GM19395 (cell line): Measurements from ENCODE around the gene ZNF487.

Experiments
- ATAC-seq: cut with Tn5 transposase; IDR thresholded peaks from one replicate; pipeline ENCODE4 v1.9.1; 2021; ENCODE audit warnings: mild to moderate bottlenecking, moderate library complexity; ENCODE audit not compliant: unreplicated experiment

Gene ZNF487

DNA sequence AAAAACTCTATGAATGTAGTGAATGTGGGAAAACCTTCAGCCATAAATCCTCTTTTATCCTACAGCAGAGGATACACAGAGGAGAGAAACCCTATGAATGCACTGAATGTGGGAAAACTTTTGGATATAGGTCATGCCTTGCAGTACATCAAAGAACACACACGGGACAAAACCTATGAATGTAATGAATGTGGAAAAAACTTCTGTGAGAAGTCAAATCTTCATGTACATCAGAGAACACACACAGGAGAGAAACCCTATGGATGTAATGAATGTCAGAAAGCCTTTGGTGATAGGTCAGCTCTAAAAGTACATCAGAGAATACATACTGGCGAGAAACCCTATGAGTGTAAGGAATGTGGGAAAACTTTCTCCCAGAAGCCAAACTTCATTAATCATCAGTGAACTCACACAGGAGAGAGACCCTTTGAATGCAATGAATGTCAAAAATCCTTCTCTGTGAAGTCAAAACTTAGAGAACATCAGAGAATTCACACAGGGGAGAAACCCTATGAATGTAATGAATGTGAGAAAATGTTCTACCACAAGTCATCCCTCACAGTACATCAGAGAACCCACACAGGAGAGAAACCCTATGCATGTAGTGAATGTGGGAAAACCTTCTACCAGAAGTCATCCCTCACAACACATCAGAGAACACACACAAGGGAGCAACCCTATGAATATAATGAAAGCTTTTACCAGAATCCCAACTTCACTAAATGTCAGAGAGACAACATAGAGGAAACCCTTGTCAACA lies 45.6 kb downstream of the ZNF487 start:
- ATAC-seq, result no peak

DNA sequence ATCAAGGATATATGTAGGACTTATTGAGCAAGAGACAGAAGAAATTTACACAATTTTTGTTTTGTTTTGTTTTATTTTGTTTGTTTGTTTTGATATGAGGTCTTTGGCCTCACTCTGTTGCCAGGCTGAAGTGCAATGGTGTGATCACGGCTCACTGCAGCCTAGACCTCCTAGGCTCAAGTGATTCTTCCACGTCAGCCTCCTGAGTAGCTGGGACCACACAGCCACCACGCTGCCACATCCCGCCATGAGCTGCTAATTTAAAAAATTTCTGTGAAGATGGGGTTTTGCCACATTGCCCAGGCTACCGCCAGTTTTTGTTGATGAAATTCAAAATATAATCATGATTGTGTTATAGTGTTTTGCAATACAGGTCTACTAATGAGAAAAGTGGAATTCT lies 54.9 kb downstream of the ZNF487 start:
- ATAC-seq, result no peak

DNA sequence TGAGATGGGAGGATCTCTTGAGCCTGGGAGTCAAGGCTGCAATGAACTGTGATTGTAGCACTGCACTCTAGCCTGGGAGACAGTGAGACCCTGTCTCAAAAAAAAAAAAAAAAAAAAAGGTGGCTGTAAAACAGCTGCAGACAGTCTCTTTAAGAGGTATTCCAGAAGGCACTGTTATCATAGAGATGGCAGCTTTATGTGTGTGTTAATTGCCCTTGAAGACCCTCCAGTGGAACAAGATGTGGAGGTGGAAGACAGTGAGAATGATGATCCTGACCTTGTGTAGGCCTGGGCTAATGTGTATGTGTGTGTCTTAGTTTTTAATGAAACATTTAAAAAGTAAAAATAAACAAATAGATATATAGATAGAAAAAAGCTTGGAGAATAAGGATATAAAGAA lies 66.0 kb downstream of the ZNF487 start:
- no peak for ATAC-seq

DNA sequence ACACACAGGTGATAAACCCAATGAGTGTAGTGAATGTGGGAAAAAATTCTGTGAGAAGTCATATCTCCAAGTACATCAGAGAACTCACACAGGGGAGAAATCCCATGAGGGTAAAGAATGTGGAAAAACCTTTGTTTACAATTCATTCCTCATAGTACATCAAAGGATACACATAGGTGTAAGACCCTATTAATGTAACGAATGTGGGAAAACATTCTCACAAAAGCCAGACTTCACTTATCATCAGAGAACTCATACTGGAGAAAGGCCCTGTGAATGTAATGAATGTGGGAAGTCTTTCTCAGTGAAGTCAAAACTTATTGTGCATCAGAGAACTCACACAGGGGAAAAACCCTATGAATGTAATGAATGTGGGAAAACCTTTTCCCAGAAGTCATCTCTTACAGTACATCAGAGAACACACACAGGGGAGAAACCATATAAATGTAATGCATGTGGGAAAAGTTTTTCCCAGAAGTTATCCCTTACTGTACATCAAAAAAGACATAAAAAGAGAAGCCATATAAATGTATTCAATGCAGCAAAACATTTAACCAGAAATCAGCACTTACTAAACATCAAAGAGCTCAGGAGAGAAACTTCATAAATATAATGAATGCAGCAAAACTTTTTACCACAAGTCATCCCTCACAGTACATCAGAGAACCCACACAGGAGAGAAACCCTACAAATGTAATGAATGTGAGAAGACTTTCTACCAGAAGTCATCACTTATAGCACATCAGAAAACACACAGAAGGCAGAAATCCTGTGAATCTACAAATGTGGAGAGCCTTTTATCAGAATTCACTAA lies 87.7 kb downstream of the ZNF487 start:
- ATAC-seq, result no peak
